K562 (cell line): ENCODE results near the gene EMC6. TPM values are rescaled to one million over a fixed set of nuclear protein-coding genes. Genes with fewer than 3 reads are reported as not detected.

Source experiments
- CTBP1 ChIP-seq: fragments of 450-650 bp; IDR thresholded peaks from 2 replicates; pipeline ENCODE4 v1.6.1; 2016; ENCODE audit warnings: borderline replicate concordance
- DACH1 ChIP-seq: fragments of 450-650 bp; IDR thresholded peaks from 2 replicates; pipeline ENCODE4 v1.6.1; 2018; ENCODE audit not compliant: partially characterized antibody
- NR2C2 ChIP-seq, 2 experiments: fragments of 200-800 bp in 1 of 2; sonication (Bioruptor generic) in 1 of 2; sonication (generic) in 1 of 2; formaldehyde crosslinking in 1 of 2; IDR thresholded peaks; 2 replicates each; pipeline versions ENCODE4 v1.6.1 to v1.8.0; 2016 to 2022; ENCODE audit warnings: mild to moderate bottlenecking in 1 of 2, missing compliant biosample characterization in 1 of 2, missing genetic modification characterization in 1 of 2, missing genetic modification reagents in 1 of 2
- RFX1 ChIP-seq: fragments of 450-650 bp; IDR thresholded peaks from 2 replicates; pipeline ENCODE4 v1.6.1; 2016; ENCODE audit warnings: mild to moderate bottlenecking, moderate library complexity
- SPI1 ChIP-seq: IDR thresholded peaks from 2 replicates; pipeline ENCODE4 v1.6.1; 2011; ENCODE audit warnings: low read depth, low read length, control low read depth, borderline replicate concordance
- TFE3 ChIP-seq: fragments of 450-650 bp; formaldehyde crosslinking; IDR thresholded peaks from 2 replicates; pipeline ENCODE4 v1.4.0; 2020; ENCODE audit warnings: mild to moderate bottlenecking, mixed read lengths
- ZNF766 ChIP-seq: fragments of 200-800 bp; sonication (Bioruptor generic); conservative IDR thresholded peaks from 2 replicates; pipeline ENCODE4 v1.6.1; 2016; ENCODE audit warnings: missing genetic modification characterization, missing compliant biosample characterization
- polyA plus RNA-seq, 8 experiments: library from polyadenylated mRNA; depleted of rRNA in 4 of 8; stranded (reverse) in 5 of 8; unstranded in 3 of 8; fragments of >200 nt; fragmentation: Nextera tagmentation in 2 of 8; fragmentation: Illumina TruSeq in 1 of 8; extraction: Ambion mirVana in 2 of 8; extraction: Trizol in 1 of 8; gene quantifications; 2 replicates each; pipeline versions ENCODE4 v1.2.1 to v1.2.3, GENCODE V29; 2011 to 2014; ENCODE audit warnings: inconsistent platforms in 1 of 8, missing spikeins in 1 of 8
- total RNA-seq, 7 experiments: library from RNA; depleted of rRNA in 6 of 7; stranded (reverse); fragments of >200 nt in 6 of 7; fragmentation: Illumina TruSeq in 2 of 7; extraction: Trizol in 2 of 7; gene quantifications; 2 replicates each; pipeline versions ENCODE4 v1.2.1 to v1.2.3, GENCODE V29; 2011 to 2021; ENCODE audit warnings: low replicate concordance in 1 of 7
- TF ChIP-seq, protein P1 (sequence below): fragments of 250-450 bp; sonication (Bioruptor Pico); IDR thresholded peaks from 2 replicates; pipeline ENCODE4 v1.5.0; 2021

EMC6 gene
- total and polyA plus RNA-seq, 9 of the 15 experiments (the other 6 are each of a cell fraction or from before 2014, with no cell fraction given), result 2.9 to 136 (median 24.9) TPM

GRCh38 chr17:3712811-3713463, 44.3 kb downstream of the EMC6 start (continued):
- TF ChIP-seq, protein P1, sequence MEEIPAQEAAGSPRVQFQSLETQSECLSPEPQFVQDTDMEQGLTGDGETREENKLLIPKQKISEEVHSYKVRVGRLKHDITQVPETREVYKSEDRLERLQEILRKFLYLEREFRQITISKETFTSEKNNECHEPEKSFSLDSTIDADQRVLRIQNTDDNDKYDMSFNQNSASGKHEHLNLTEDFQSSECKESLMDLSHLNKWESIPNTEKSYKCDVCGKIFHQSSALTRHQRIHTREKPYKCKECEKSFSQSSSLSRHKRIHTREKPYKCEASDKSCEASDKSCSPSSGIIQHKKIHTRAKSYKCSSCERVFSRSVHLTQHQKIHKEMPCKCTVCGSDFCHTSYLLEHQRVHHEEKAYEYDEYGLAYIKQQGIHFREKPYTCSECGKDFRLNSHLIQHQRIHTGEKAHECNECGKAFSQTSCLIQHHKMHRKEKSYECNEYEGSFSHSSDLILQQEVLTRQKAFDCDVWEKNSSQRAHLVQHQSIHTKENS (CRISPR knock-in tag), result no peak
- TF ChIP-seq TFE3 (CRISPR knock-in tag) (no peak), RFX1 (no peak), NR2C2 (CRISPR knock-in tag; IDR thresholded peaks at IDR 0.05) (no peak), NR2C2 (tag; IDR thresholded peaks at IDR 0.05) (no peak), SPI1 (no peak), DACH1 (no peak), ZNF766 (CRISPR knock-in tag) (0 out of 2 replicates have a peak, but pooled peaks have one; percentile 29), CTBP1 (no peak; the same call in 1 of the 2 replicates)
